Hematopoietic multipotent progenitor cell (in vitro differentiated cells): Measurements from ENCODE around the gene SLC2A4RG. TPM values are rescaled to one million over a fixed set of nuclear protein-coding genes. Genes with fewer than 3 reads are reported as not detected.

ENCODE experiments used
- DNase-seq, 3 donors: peaks; one replicate each; pipeline ENCODE4 v3.0.0-alpha.2; 2011 to 2015; ENCODE audit warnings: low read depth in 2 of 3, low spot score in 2 of 3
- total RNA-seq: library from RNA; depleted of rRNA; stranded (reverse); fragments of >200 nt; gene quantifications from one replicate; pipeline ENCODE4 v1.2.3, GENCODE V29; 2012

The SLC2A4RG gene
- total RNA-seq, 1 donor, result 14.3 TPM

DNA sequence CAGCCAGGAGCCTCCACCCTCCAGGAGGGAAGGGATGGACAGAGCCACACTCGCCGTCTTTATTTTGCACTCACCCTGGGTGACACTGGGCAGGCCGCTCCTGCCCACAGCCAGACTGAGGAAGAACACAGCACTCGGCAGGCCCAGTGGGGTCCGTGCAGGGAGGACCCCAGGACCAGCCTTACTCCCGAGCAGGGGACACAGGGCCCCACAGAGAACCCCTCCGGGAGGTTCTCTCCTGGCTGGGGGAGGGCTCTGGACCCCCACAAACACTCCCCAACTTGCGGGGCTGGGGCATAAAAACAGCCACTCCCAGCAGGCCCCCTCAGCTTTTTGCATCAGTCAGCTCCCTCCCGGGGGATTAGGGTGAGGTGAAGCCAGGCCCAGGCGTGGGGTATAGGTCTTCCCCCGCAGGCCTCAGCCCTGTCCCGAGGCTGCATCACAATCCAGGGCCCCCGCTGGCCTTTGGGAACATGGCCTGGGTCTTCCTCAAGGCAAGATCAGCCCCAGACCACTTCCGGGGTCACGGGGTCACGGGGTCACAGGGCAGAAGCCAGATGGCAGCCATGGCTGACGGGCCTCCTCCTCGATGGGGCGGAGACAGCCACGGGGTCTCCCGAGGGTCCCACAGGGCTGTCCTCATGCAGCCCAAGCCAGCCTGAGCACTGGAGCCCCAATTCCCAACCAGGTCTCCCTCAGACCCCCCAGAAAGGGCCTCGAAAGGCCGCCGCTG is 39.9 kb upstream of the SLC2A4RG start:
- DNase-seq, result no peak

DNA sequence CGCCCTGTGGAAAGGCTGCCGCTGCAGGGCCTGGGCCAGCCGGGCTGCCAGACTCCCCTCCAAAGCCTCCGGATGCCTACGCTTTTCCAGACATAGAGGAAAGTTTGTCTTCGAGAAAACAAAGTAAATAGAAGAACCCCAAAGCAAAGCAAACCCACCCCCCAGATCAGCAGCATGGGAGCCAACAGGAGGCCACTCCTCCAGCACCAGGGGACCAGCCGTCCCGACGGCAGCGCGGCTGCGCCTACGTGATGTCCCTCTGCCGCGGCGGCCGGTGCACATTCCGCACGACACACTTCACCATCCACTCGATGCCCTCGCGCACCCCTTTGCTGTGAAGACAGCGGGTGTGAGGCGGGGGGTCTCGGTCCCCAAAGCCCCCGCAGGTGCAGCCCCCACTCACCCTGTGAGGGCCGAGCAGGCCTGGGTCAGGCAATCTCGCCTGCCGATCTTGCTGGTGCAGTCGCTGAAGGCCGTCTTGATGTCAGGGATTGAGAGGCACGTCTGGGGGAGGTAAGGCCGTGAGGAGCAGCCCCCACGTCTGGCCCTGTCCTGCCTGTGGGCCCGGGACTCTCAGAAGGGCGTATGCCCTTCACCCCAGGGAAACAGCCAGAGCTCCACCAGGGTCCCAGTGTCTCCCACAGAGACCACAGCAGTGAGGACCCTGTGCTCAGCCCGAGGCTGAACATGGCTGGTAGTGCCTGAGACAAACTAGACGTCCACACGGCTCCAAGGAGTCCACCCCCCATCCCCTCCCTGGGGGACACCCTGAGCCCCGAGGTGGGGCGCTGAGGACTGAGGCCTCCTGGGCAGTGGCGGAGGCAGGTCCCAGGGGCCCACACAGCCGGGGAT is 39.2 kb upstream of the SLC2A4RG start:
- no peak for DNase-seq

DNA sequence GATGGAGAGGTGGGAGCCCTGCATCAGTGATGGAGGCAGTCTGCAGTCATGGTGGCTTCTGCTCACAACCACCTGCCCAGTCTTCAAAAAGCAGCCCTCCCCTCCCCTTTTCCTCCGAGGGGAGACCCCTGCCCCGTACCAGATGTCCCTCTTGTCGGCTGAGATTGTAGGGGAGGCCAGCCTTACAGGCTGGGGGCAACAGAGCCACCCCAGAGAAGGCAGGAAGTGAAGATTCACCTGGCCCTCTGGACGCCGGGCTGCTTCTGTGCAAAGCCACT is 38.6 kb upstream of the SLC2A4RG start:
- DNase-seq, result no peak

DNA sequence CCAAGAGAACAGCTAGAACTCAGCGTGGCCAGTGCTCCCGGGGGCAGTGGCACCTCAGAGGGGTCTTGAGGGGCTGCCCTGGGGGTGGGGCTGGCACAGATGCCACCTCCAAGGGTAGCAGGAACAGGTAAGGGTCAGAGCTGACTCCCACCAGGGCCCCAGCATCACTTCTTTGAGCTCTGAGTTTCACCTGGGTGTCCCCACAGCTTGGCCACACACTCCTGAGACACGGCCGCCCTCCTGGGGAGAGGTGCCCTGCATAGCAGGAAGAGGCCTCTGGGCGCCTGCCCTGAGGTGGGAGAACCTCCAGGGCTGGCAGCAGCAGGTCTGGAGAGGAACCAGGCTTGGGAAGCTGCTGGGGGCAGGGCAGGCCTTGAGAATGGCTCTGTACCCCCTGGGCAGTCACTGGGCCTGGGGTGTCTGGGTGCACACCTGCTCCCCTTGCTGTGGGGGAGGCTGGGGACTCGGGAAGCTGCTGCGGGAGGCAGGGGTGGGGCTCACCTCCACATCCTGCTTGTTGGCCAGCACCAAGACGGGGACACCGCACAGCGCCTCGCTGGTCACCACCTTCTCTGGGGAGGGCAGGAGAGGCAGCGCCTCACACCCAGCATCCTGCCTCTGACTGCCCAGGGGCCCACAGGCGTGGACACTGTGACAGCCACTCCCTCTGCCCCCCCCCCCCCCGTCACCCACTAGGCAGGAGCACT is 38.1 kb upstream of the SLC2A4RG start:
- no peak for DNase-seq

DNA sequence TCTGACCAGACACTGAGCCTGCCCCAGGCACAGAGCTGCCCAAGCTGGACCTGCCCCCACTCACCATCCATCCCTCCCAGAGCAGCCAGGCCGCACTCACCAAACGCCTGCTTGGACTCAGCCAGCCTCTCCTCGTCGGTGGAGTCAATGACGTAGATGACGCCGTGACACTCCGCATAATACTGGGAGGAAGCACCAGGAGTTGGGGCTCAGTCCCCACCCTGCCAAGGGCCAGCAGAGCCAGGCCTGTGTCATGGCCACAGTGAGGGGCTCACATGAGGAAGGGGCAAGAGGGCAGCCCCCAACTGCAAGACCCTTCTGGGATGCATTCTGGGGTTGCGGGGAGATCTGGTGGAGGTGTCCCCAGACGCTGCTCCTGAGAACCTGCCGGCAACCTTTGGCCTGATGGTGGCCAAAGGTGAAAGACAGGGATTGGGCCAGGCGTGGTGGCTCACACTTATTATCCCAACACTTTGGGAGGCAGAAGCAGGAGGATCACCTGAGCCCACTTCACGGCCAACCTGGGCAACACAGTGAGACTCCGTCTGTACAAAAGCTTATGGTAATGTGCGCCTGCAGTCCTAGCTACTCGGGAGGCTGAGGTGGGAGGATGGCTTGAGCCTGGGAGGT is 37.4 kb upstream of the SLC2A4RG start:
- no peak for DNase-seq

DNA sequence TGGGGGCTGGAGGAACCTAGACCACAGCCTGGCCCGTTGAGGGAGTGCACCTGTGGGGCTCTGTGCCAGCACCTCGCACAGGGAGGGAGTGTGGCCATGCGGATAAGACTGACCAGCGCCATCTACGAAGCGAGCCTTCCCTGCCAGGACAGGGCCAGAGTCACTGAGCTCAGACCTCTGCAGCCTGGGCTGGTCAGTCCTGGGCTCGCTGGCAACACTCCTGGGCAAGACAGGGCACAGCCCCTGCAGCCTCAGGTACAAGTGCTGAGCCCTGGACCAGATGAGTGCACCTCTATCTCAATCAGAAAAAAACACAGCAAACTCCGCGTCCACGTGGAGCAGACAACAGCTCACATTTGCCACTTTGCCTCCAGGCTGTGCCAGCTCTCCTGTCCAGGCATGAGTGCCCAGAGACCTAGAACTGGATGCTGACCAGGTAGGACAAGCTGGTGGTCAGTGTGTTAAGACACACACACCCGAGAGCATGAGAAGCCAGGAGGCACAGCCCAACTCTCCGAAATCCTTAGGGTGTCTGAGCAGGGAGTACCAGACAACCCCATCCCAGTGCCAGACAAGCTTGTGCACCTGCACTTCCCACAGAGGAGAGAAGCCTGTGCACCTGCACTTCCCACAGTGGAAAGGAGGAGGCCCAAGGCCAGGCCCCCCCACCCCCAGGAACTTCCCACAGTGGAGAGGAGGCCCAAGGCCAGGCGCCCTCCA is 36.7 kb upstream of the SLC2A4RG start:
- no peak for DNase-seq

DNA sequence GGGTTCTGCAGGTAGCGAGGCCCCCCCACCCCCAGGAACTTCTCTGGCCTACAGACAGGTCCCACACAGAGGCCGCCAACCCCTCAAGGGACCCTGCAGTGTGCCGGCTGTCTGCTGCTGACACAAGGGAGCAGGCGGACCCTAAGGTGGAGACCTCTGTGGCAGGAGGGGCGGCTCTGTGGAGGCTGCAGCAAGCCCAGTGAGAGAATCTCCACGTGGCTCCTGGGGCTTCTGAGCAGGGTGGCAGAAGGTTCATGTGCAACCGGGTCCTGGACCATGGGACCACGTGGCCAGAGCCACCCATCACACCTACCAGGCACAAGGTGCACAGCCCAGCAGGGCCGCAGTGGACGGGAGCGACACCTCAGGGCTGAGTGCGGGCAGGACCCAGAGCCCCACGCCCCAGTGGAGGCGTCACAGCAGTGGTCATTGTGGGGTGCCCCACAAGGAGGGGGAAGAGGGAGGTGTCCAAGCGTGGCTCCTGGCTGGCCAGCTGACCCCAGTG is 36.1 kb upstream of the SLC2A4RG start:
- DNase-seq, result no peak

DNA sequence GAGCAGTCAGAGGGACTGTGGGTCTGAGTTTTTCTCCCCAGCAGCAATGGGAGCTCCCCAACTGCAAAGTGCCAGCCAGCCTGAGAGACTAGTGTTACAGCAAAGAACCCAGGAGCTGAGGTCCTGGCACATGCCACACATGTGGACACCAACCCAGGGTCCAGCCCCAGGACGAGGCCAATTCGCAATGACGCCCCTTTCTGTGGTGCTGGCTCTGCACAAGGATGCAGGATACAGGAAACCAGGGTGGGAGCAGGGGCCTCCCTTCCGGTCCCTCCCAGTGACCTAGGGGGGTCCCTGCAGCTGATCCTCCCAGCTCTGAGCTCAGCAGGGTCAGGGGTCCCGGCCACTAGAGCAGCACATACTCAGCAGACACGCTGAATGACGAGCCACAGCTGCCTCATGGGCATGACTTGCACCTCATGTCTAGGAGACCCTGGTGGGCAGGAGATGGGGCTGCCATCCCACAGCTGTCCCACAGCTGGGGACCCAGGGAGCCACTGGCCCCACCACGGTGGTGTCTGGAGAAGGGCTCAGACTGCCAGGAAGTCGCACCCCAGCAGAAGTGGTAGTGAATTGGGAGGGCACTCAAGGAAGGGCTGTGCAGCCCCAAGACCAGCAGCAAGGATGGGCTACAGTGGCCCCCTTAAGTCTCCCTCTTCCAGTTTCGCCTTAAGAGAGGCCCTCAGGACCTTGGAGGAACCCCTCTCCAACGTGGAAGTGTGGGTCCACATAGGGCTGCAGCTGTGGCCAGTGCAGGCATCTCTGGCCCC is 35.4 kb upstream of the SLC2A4RG start:
- DNase-seq, result no peak

DNA sequence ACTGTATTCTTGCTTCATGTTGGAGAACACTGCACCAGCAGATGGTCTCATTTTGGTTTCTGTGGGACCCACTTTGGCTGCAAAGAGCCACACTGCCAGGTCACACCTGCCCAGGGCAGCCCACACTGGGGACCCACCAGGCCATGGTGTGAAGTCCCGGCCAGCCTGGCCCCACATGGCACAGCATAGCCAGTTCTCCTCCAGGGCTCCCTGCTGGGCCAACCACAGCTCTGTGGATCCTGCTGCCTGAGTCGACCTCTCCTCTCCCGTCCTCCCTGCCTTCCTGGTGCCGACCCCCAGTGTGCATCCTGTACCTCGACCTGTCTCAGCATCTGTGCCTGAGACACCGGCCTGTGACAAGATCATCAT is 34.8 kb upstream of the SLC2A4RG start:
- no peak for DNase-seq

DNA sequence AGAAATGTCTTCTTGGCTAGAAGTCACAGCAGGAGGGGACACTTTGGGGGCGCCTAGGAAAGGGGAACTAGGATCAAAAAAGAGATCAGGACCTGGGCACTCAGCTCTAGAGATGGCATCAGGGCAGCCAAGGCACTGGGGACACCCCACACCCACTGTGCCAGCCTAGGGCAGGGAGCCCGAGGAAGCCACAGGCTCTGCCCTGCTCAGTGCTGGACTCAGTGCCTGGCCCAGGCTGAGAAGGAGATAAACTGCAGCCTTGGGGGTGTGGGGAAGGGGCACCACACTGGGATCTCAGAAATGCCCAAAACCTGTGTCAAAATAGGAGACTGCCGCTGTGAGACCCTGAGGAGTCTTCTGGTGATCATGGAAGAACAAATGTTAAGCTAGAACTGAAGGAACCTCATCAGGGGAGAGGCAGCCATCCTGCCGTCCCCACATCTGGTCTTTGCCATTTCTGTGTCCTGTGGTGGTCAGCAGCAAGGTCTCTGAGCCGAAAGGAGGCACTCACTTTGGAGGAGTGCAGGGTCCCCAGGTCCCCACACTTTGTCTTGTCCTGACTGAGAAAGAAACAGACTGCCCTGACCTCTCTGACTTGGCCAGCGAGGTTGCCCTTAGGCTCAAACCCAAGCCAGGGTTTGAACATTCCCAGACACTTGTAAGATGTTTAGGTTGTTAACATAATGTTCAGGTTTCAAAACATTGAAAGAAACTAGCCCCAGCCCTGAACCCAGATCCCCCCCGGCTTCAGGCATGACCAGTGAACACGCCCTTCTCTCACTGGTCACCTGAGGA is 34.1 kb upstream of the SLC2A4RG start:
- DNase-seq, result no peak

DNA sequence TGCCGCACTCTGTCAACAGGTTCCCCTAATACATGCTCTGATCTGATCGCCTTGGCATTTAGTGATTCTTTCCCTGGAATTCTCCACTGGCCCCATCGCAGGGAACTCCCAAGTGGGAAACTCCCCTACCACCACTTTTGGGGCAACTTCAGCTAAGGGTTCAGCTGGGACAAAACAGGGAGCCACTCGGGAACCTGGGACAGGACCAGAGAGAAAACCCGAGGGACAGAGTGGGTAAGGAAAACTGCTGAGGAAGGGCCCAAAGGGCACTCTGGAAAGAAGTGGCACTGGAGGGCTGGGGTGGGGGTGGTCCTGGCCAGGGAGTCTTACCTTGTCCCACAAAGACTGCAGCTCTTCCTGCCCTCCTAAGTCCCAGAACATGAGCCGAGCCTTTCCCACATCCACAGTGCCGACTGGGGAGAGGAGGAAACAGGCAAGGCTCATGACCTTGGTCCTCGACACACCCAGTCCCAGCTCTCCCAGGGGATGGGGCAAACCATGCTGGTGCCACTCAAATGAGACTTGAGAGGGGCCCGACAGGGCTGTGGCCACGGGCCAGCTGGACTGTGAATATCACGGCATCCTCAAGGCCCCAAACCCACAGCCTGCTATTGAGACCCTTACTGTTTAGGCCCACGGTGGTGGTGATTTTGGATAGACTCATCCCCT is 33.4 kb upstream of the SLC2A4RG start:
- no peak for DNase-seq

DNA sequence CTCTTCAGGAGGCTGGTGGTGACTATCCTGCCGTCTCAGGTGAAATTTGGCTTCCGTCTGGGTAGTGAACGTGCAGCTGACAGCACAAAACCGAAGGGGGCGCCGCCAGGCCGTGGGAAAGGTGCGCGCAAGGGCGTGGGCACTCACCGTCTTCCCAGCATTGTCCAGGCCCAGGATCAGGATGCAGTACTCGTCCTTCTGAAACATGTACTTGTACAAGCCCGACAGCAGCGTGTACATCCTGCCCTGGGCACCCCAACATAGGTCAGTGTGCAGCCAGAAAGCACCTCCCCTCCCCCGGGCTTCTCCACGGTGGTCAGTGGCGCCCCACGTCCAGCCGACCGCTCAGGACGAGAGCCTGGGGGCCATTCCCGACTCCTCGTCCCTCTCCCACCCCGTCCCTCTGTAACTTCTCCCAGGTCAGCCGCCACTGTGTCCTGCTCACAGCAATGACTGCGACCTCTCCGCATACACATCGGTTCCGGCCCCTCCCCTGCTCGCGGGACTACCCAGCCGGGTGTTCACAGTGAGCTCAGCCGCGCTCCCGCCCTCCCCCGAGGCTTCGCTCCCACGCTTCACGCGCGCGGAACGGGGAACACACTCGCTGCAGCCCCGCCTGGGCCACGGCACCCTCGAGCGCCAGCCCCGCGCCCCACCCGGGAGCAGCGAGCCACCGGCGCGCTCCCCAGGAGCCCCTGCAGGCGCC is 32.6 kb upstream of the SLC2A4RG start:
- peak in 2 of 3 donors; percentile 32 to 45 for DNase-seq

DNA sequence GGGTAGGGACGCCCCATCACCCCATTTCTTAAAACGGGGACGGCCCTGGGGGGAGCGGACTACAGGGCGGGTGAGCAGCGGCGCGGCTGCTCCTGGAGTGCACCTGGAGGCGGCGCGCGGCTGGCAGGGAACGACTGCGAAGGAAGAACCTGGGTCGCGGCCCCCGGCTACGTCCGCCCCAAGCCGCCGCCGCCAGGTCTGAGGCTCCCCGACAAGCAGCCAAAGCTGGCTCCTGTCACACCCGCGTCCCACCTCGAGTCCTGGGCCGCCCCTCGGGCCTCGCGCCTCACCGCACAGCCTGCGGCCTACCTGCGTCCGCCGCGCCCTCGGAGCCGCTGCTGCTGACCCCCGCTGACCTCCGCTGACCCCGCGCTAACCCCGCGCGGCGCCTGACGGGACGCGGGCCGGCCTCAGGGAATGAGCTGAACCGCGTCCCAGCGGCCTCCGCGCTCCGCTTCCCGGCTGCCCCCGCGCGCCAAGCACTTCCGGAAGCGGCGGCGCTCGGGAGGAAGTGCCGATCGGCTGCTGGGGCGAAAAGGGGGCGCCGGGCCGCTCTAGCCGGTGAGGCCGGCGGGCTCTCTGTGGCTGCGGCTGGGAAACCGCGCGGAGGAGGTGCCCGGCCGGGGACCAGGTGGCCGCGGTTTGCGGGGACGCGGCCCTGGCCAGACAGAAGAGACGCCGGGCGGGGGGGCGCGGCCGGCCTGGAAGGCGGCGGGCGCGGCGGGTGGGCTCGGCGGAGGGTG is 31.8 kb upstream of the SLC2A4RG start, which contains the start of the genes ARFRP1 and ZGPAT:
ARFRP1 (minus strand) TSS at position 419 of the 743 bp plus-strand sequence. CDS start 885 bp downstream, outside the sequence.
ZGPAT (plus strand) TSS at position 482 of the 743 bp plus-strand sequence. CDS start 542 bp downstream, outside the sequence.
- peak; percentile 83 to 89 (median 87) for DNase-seq

DNA sequence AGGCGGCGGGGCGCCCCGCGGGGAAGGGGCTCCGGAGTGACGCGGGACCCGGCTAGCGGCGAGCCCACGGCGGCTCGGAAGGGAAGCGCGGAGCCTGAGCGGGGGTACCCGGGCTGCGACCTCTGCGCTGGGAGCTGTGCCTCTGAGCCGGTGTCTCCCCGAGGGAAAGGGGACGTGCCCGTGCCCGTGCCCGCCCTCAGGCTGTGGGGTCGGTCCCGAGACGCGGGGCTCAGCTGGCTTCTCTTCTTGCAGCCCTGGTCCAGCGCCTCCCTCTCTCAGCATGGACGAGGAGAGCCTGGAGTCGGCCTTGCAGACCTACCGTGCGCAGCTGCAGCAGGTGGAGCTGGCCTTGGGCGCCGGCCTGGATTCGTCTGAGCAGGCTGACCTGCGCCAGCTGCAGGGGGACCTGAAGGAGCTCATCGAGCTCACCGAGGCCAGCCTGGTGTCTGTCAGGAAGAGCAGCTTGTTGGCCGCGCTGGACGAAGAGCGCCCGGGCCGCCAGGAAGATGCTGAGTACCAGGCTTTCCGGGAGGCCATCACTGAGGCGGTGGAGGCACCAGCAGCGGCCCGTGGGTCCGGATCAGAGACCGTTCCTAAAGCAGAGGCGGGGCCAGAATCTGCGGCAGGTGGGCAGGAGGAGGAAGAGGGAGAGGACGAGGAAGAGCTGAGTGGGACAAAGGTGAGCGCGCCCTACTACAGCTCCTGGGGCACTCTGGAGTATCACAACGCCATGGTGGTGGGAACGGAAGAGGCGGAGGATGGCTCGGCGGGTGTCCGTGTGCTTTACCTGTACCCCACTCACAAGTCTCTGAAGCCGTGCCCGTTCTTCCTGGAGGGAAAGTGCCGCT is 31.1 kb upstream of the SLC2A4RG start:
- DNase-seq, result peak in 1 of 3 donors; percentile 35

DNA sequence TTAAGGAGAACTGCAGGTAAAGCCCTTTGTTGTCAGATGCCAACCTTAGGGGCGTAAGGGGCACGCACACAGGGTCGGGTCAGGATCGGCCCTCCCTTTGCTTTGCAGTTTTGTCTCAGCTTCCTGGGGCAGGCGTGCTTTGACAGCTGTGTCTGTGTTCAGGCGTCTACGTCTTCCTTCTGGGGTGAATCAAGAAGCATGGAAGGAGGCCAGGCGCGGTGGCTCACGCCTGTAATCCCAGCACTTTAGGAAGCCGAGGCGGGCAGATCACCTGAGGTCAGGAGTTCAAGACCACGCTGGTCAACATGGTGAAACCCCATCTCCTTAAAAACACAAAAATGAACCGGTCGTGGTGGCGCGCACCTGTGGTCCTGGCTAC is 30.4 kb upstream of the SLC2A4RG start:
- DNase-seq, result no peak
